IMR-90 (cell line): ENCODE results near the gene PSD2.

Experiments used
- CEBPB ChIP-seq: IDR thresholded peaks from 2 replicates; pipeline ENCODE4 v1.6.1; 2012; ENCODE audit warnings: low read depth, low read length, improper control_type of control experiment
- FOS ChIP-seq: fragments of 150-350 bp; IDR thresholded peaks from 2 replicates; pipeline ENCODE4 v1.6.1; 2016; ENCODE audit warnings: low read depth, low read length
- MXI1 ChIP-seq: IDR thresholded peaks from 2 replicates; pipeline ENCODE4 v1.6.1; 2012; ENCODE audit warnings: low read depth, mild to moderate bottlenecking, low read length, moderate library complexity, borderline replicate concordance
- NFE2L2 ChIP-seq: fragments of 150-350 bp; IDR thresholded peaks from 2 replicates; pipeline ENCODE4 v1.6.1; 2016; ENCODE audit warnings: low read depth, mild to moderate bottlenecking, low read length
- RAD21 ChIP-seq: IDR thresholded peaks from 2 replicates; pipeline ENCODE4 v1.6.1; 2012; ENCODE audit warnings: low read length, improper control_type of control experiment
- RCOR1 ChIP-seq: IDR thresholded peaks from 2 replicates; pipeline ENCODE4 v1.6.1; 2012; ENCODE audit warnings: mild to moderate bottlenecking, low read length, improper control_type of control experiment; ENCODE audit not compliant: insufficient replicate concordance
- RFX5 ChIP-seq: IDR thresholded peaks from 2 replicates; pipeline ENCODE4 v1.8.0; 2012; ENCODE audit warnings: low read depth, mild to moderate bottlenecking, low read length, moderate library complexity
- SMC3 ChIP-seq: fragments of 150-350 bp; IDR thresholded peaks from 2 replicates; pipeline ENCODE4 v1.6.1; 2016; ENCODE audit warnings: low read depth, mild to moderate bottlenecking, antibody characterized with exemption, low read length, moderate library complexity
- TF ChIP-seq, protein P1 (sequence below): conservative IDR thresholded peaks from 2 replicates; pipeline ENCODE4 v1.5.1; 2012; ENCODE audit warnings: mild to moderate bottlenecking, low read depth, low read length, improper control_type of control experiment
- TF ChIP-seq, protein P2 (sequence below): fragments of 150-350 bp; IDR thresholded peaks from 2 replicates; pipeline ENCODE4 v1.6.1; 2016; ENCODE audit warnings: low read depth, mild to moderate bottlenecking, low read length, moderate library complexity, borderline replicate concordance
- TF ChIP-seq, protein P3 (sequence below): fragments of 150-350 bp; IDR thresholded peaks from 2 replicates; pipeline ENCODE4 v1.6.1; 2017; ENCODE audit warnings: mild to moderate bottlenecking, antibody characterized with exemption, low read length, low read depth

DNA sequence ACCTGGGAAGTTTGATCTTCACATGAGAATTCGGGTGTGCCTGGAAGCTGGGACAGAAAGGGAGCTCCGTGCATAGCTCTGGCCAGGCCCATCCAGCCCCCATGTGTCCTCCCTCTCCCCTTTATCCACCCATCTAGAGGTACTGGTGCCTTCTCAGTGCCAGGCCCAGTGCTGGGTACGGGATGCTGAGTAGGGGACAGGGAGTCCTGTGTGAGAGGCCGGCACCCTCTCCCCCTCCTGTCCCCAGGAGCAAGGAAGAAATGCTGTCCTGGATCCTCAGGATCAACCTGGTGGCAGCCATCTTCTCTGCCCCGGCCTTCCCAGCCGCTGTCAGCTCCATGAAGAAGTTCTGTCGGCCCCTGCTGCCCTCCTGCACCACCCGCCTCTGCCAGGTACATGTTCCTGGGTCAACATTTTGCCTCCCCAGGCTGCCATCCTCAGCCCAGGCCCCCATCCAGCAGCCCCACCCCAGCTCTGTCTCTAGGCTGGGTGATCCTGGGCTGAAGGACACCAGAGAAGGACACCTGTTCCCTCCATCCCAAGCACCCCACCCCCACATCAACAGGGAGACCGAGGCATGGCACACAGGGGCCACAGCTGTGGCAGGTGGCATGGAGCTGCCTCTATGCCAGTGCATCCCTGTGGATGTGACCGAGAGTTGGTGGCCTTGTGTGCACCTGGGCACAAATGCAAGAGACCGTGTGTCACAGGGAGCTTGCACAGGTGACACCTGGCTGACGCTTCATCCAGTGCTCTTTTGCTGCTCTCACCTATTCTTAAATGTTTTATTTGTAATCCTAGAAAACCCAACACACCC is 43.0 kb downstream of the PSD2 start:
- TF ChIP-seq, protein P1, sequence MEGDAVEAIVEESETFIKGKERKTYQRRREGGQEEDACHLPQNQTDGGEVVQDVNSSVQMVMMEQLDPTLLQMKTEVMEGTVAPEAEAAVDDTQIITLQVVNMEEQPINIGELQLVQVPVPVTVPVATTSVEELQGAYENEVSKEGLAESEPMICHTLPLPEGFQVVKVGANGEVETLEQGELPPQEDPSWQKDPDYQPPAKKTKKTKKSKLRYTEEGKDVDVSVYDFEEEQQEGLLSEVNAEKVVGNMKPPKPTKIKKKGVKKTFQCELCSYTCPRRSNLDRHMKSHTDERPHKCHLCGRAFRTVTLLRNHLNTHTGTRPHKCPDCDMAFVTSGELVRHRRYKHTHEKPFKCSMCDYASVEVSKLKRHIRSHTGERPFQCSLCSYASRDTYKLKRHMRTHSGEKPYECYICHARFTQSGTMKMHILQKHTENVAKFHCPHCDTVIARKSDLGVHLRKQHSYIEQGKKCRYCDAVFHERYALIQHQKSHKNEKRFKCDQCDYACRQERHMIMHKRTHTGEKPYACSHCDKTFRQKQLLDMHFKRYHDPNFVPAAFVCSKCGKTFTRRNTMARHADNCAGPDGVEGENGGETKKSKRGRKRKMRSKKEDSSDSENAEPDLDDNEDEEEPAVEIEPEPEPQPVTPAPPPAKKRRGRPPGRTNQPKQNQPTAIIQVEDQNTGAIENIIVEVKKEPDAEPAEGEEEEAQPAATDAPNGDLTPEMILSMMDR, result no peak
- no peak for TF ChIP-seq NFE2L2
- TF ChIP-seq, protein P2, sequence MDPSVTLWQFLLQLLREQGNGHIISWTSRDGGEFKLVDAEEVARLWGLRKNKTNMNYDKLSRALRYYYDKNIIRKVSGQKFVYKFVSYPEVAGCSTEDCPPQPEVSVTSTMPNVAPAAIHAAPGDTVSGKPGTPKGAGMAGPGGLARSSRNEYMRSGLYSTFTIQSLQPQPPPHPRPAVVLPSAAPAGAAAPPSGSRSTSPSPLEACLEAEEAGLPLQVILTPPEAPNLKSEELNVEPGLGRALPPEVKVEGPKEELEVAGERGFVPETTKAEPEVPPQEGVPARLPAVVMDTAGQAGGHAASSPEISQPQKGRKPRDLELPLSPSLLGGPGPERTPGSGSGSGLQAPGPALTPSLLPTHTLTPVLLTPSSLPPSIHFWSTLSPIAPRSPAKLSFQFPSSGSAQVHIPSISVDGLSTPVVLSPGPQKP, result no peak
- TF ChIP-seq, protein P3, sequence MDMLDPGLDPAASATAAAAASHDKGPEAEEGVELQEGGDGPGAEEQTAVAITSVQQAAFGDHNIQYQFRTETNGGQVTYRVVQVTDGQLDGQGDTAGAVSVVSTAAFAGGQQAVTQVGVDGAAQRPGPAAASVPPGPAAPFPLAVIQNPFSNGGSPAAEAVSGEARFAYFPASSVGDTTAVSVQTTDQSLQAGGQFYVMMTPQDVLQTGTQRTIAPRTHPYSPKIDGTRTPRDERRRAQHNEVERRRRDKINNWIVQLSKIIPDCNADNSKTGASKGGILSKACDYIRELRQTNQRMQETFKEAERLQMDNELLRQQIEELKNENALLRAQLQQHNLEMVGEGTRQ, result no peak
- TF ChIP-seq CEBPB, result no peak
- no peak for TF ChIP-seq MXI1
- no peak for TF ChIP-seq RFX5
- TF ChIP-seq RCOR1, result no peak
- no peak for TF ChIP-seq FOS
- no peak for TF ChIP-seq RAD21
- TF ChIP-seq SMC3, result no peak
